H1 (cell line): ENCODE results near the gene MIEN1. TPM values are rescaled to one million over a fixed set of nuclear protein-coding genes. Genes with fewer than 3 reads are reported as not detected.

Experiments used
- CTCF ChIA-PET: fragments of 300-600 bp; sonication (Branson Sonifier 250); formaldehyde crosslinking; loops from one replicate; lab custom pipeline; 2021; ENCODE audit not compliant: partially characterized antibody; lab: Charles Lee
- POLR2A ChIA-PET: fragments of 300-600 bp; sonication (Branson Sonifier 250); formaldehyde crosslinking; loops from one replicate; lab custom pipeline; 2021; ENCODE audit warnings: inconsistent platforms; ENCODE audit not compliant: partially characterized antibody; lab: Charles Lee
- DNase-seq, 2 experiments: peaks; one replicate each; pipeline versions ENCODE4 v3.0.0 to v3.0.0-alpha.2; 2010 to 2022; ENCODE audit warnings: low spot score in 2 of 2, low read depth in 1 of 2, mixed read lengths in 1 of 2
- FAIRE-seq: peaks from 2 replicates; lab custom pipeline; 2011; peaks lifted over from hg19 to GRCh38; lab: Jason Lieb, UNC
- H2AFZ ChIP-seq: 2 replicates; pipeline ENCODE4 v1.8.1; 2012; ENCODE audit warnings: low read length, inconsistent platforms
- H2AK5ac ChIP-seq: 2 replicates; pipeline ENCODE4 v1.6.1; 2013; ENCODE audit warnings: low read depth, low read length
- H2BK120ac ChIP-seq: replicated peaks from 2 replicates; pipeline ENCODE3; 2013; ENCODE audit warnings: low read depth, low read length, inconsistent platforms
- H2BK12ac ChIP-seq: 2 replicates; pipeline ENCODE4 v1.6.1; 2013; ENCODE audit warnings: low read depth, low read length
- H2BK15ac ChIP-seq: 2 replicates; pipeline ENCODE4 v1.6.1; 2013; ENCODE audit warnings: low read length
- H2BK20ac ChIP-seq: 2 replicates; pipeline ENCODE4 v1.6.1; 2013; ENCODE audit warnings: low read length
- H2BK5ac ChIP-seq: 2 replicates; pipeline ENCODE4 v1.6.1; 2013; ENCODE audit warnings: low read depth, low read length
- H3K14ac ChIP-seq: 2 replicates; pipeline ENCODE4 v1.6.1; 2013; ENCODE audit warnings: inconsistent platforms; ENCODE audit not compliant: insufficient read length
- H3K18ac ChIP-seq: 2 replicates; pipeline ENCODE4 v1.6.1; 2013; ENCODE audit warnings: low read length; ENCODE audit errors: extremely low read depth
- H3K23ac ChIP-seq: 2 replicates; pipeline ENCODE4 v1.6.1; 2013; ENCODE audit warnings: inconsistent platforms; ENCODE audit not compliant: insufficient read length
- H3K23me2 ChIP-seq: 2 replicates; pipeline ENCODE4 v1.6.1; 2013; ENCODE audit warnings: low read depth, low read length
- H3K27ac ChIP-seq: 2 replicates; pipeline ENCODE4 v1.6.1; 2011; ENCODE audit warnings: low read depth, low read length, inconsistent platforms
- H3K27me3 ChIP-seq, 4 experiments: replicated peaks in 1 of 4; 1 replicate in 1 of 4; 2 replicates in 3 of 4; pipeline versions ENCODE4 v1.6.1 to v1.8.1; 2011 to 2013; ENCODE audit warnings: low read length in 3 of 4, mild to moderate bottlenecking in 3 of 4, inconsistent platforms in 2 of 4, mixed read lengths in 2 of 4, moderate library complexity in 1 of 4; ENCODE audit not compliant: control insufficient read depth in 3 of 4, insufficient read depth in 3 of 4; ENCODE audit errors: extremely low read depth in 1 of 4
- H3K36me3 ChIP-seq, 4 experiments: 2 replicates each; pipeline versions ENCODE4 v1.6.1 to v1.8.1; 2011 to 2013; ENCODE audit warnings: mild to moderate bottlenecking in 4 of 4, low read length in 3 of 4, moderate library complexity in 2 of 4, control low read depth in 1 of 4, inconsistent platforms in 1 of 4; ENCODE audit not compliant: insufficient read depth in 4 of 4, control insufficient read depth in 2 of 4
- H3K4ac ChIP-seq: replicated peaks from 2 replicates; pipeline ENCODE3; 2013; ENCODE audit warnings: low read length, low read depth, mixed read lengths, inconsistent platforms; ENCODE audit not compliant: insufficient read length
- H3K4me1 ChIP-seq, 4 experiments: replicated peaks in 1 of 4; 1 replicate in 1 of 4; 2 replicates in 3 of 4; pipeline versions ENCODE4 v1.6.1 to v1.8.1; 2011 to 2013; ENCODE audit warnings: low read length in 3 of 4, inconsistent platforms in 2 of 4, mixed read lengths in 1 of 4; ENCODE audit not compliant: insufficient read depth in 4 of 4, control insufficient read depth in 3 of 4
- H3K4me2 ChIP-seq, 2 experiments: 2 replicates each; pipeline versions ENCODE4 v1.6.1 to v1.8.1; 2011 to 2013; ENCODE audit warnings: low read depth in 2 of 2, low read length in 2 of 2, control low read depth in 1 of 2, inconsistent platforms in 1 of 2, mild to moderate bottlenecking in 1 of 2; ENCODE audit not compliant: insufficient read depth in 1 of 2
- H3K4me3 ChIP-seq, 4 experiments: fragments of 200-600, 300-600 bp in 1 of 4; sonication (generic), shearing (Covaris generic), sonication (Bioruptor Twin) in 1 of 4; 2 replicates each; pipeline versions ENCODE4 v1.5.1 to v1.8.1; 2011 to 2016; ENCODE audit warnings: low read length in 4 of 4, low read depth in 3 of 4, control low read depth in 2 of 4, inconsistent platforms in 2 of 4, mild to moderate bottlenecking in 2 of 4, mixed read lengths in 1 of 4, moderate library complexity in 1 of 4; ENCODE audit not compliant: insufficient read depth in 2 of 4; ENCODE audit errors: extremely low read depth in 1 of 4
- H3K56ac ChIP-seq: replicated peaks from 2 replicates; pipeline ENCODE3; 2013; ENCODE audit warnings: low read depth, mild to moderate bottlenecking, mixed read lengths, low read length, inconsistent platforms; ENCODE audit not compliant: insufficient read length
- H3K79me1 ChIP-seq: 2 replicates; pipeline ENCODE4 v1.6.1; 2013; ENCODE audit warnings: low read depth, low read length, control low read depth
- H3K79me2 ChIP-seq, 2 experiments: 2 replicates each; pipeline versions ENCODE4 v1.6.1 to v1.8.1; 2012 to 2013; ENCODE audit warnings: low read length in 2 of 2, mild to moderate bottlenecking in 2 of 2, inconsistent platforms in 1 of 2; ENCODE audit not compliant: insufficient read depth in 2 of 2, control insufficient read depth in 1 of 2
- H3K9ac ChIP-seq, 4 experiments: replicated peaks in 1 of 4; 1 replicate in 1 of 4; 2 replicates in 3 of 4; pipeline versions ENCODE4 v1.6.1 to v1.8.1; 2011 to 2013; ENCODE audit warnings: low read depth in 3 of 4, low read length in 3 of 4, control low read depth in 2 of 4, mild to moderate bottlenecking in 2 of 4, moderate library complexity in 2 of 4, inconsistent platforms in 1 of 4; ENCODE audit errors: extremely low read depth in 1 of 4
- H3K9me3 ChIP-seq, 2 experiments: 2 replicates each; pipeline versions ENCODE4 v1.6.1 to v1.8.1; 2012 to 2013; ENCODE audit warnings: mild to moderate bottlenecking in 2 of 2, moderate library complexity in 2 of 2, control low read depth in 1 of 2, inconsistent platforms in 1 of 2, low read depth in 1 of 2, low read length in 1 of 2, mixed read lengths in 1 of 2; ENCODE audit not compliant: insufficient read depth in 2 of 2
- H4K20me1 ChIP-seq, 2 experiments: replicated peaks in 1 of 2; 2 replicates each; pipeline versions ENCODE3 to v1.8.1; 2011 to 2013; ENCODE audit warnings: inconsistent platforms in 2 of 2, low read length in 2 of 2, mild to moderate bottlenecking in 1 of 2; ENCODE audit not compliant: insufficient read depth in 2 of 2, control insufficient read depth in 1 of 2
- H4K5ac ChIP-seq: 2 replicates; pipeline ENCODE4 v1.6.1; 2013; ENCODE audit warnings: low read length, low read depth, mixed read lengths, inconsistent platforms; ENCODE audit not compliant: insufficient read length
- H4K8ac ChIP-seq: 2 replicates; pipeline ENCODE4 v1.8.0; 2013; ENCODE audit warnings: mild to moderate bottlenecking, moderate library complexity, low read length, inconsistent platforms; ENCODE audit not compliant: insufficient read depth; ENCODE audit errors: extremely low read depth
- H4K91ac ChIP-seq: replicated peaks from 2 replicates; pipeline ENCODE3; 2013; ENCODE audit warnings: low read length, mixed read lengths, inconsistent platforms; ENCODE audit not compliant: insufficient read length
- CTCF ChIP-seq, 3 experiments: IDR thresholded peaks; 1 replicate in 2 of 3; 2 replicates in 1 of 3; pipeline versions ENCODE4 v1.5.1 to v1.6.1; 2011; ENCODE audit warnings: low read length in 3 of 3, mild to moderate bottlenecking in 3 of 3, inconsistent platforms in 2 of 3, low read depth in 1 of 3, moderate library complexity in 1 of 3; ENCODE audit not compliant: insufficient read depth in 1 of 3; ENCODE audit errors: control extremely low read depth in 1 of 3
- HDAC6 ChIP-seq: IDR thresholded peaks from one replicate; pipeline ENCODE4 v1.7.1; 2012; ENCODE audit warnings: low read depth, mild to moderate bottlenecking, inconsistent platforms, low read length, moderate library complexity
- PHF8 ChIP-seq: fragments of 200-600 bp; sonication (generic); conservative IDR thresholded peaks from 2 replicates; pipeline ENCODE4 v1.7.1; 2012; ENCODE audit warnings: low read depth, mild to moderate bottlenecking, inconsistent platforms, low read length, moderate library complexity
- POU5F1 ChIP-seq: IDR thresholded peaks from 2 replicates; pipeline ENCODE4 v1.6.1; 2011; ENCODE audit warnings: low read depth, mild to moderate bottlenecking, low read length, moderate library complexity
- RNF2 ChIP-seq: fragments of 200-900, 300-1000 bp; sonication (generic); IDR thresholded peaks from 2 replicates; pipeline ENCODE4 v1.7.1; 2016; ENCODE audit warnings: borderline replicate concordance, low read depth, mild to moderate bottlenecking, antibody characterized with exemption, low read length; ENCODE audit not compliant: poor library complexity, severe bottlenecking; ENCODE audit errors: missing control alignments
- SUZ12 ChIP-seq: fragments of 200-600 bp; sonication (generic); IDR thresholded peaks from 2 replicates; pipeline ENCODE4 v1.6.1; 2012; ENCODE audit warnings: mild to moderate bottlenecking, inconsistent platforms, low read length, moderate library complexity, mixed read lengths
- WGBS, 2 experiments: shearing (Covaris generic) in 1 of 2; methylation state at CpG; one replicate each; pipeline versions ENCODE4 v1.1.6 to v1.1.7; 2013 to 2015; ENCODE audit warnings: low lambda C conversion rate in 2 of 2, mixed read lengths in 2 of 2, inconsistent platforms in 1 of 2, low coverage in 1 of 2, missing lambda C conversion rate in 1 of 2; ENCODE audit not compliant: insufficient replicate concordance in 2 of 2, insufficient coverage in 1 of 2, insufficient read length in 1 of 2; ENCODE audit errors: extremely low coverage in 1 of 2, missing lambda C conversion rate in 1 of 2; 5-methylcytosine and 5-hydroxymethylcytosine counted together
- polyA plus RNA-seq, 7 experiments: library from polyadenylated mRNA; depleted of rRNA in 3 of 7; stranded (reverse) in 5 of 7; unstranded in 2 of 7; fragments of >200 nt in 5 of 7; fragments of 200-250 nt in 2 of 7; gene quantifications; 1 replicate in 5 of 7; 2 replicates in 1 of 7; 4 replicates in 1 of 7; pipeline versions ENCODE4 v1.2.1 to v1.2.3, GENCODE V29; 2011 to 2013; ENCODE audit warnings: missing spikeins in 2 of 7, mixed read lengths in 2 of 7
- total RNA-seq: library from RNA; stranded (reverse); fragmentation: NEBNext Ultra II Directional; extraction: Animal tissue kit (Norgen Biotek cat#: 25700); gene quantifications from 2 replicates; pipeline ENCODE4 v1.2.1, GENCODE V29; 2021

MIEN1 gene
- total and polyA plus RNA-seq, 2 of the 8 experiments (the other 6 are each of a cell fraction or from before 2014, with no cell fraction given) = 29.6 to 54.9 TPM

GRCh38 chr17:39754161-39754957 is 24.0 kb upstream of the MIEN1 start:
- Histone ChIP-seq H3K4ac (peak overlapping the region; percentile 87), H2BK5ac (peak overlapping the region; percentile 84; the same call in 1 of the 2 replicates), H2AFZ (no peak overlapping the region), H3K4me2 (peak overlapping the region; percentile 20 to 98), H3K14ac (no peak overlapping the region), H4K91ac (peak overlapping the region; percentile 91), H3K18ac (peak overlapping the region; percentile 95), H3K79me1 (no peaks in the 10 kb centered on the region; the same call in 1 of the 2 replicates), H2BK20ac (no peak overlapping the region), H2BK15ac (0 out of 2 replicates have a peak overlapping the region, but pooled peaks have one; percentile 46), H3K27me3 (peaks cover 0 to 3% (median 2%) of the 10 kb centered on the region in 4 experiments; a peak in 2 of 7 replicates), H3K79me2 (no peaks in the 10 kb centered on the region), H4K8ac (peak overlapping the region; percentile 97), H3K9ac (peak overlapping the region in 3 of 4 experiments; percentile 49 to 67 (median 64); a peak in 5 of 7 replicates), H3K56ac (no peak overlapping the region), H3K23ac (no peak overlapping the region), H3K4me1 (peaks cover 9 to 29% (median 21%) of the 10 kb centered on the region in 4 experiments), H3K23me2 (peaks cover 10% of the 10 kb centered on the region; the same call in 1 of the 2 replicates), H3K4me3 (peak overlapping the region; percentile 30 to 82 (median 74)), H4K20me1 (no peaks in the 10 kb centered on the region), H3K9me3 (no peaks in the 10 kb centered on the region), H2BK120ac (no peak overlapping the region), H3K27ac (no peak overlapping the region), H4K5ac (peak overlapping the region; percentile 72), H2AK5ac (no peak overlapping the region), H2BK12ac (no peak overlapping the region; the same call in 1 of the 2 replicates), H3K36me3 (no peaks in the 10 kb centered on the region)
- WGBS, 2 experiments = 3% methylated on average over 54 of the region's 91 CpGs; no CpG with 5 or more reads in 1 of the 2 experiments
- POLR2A ChIA-PET = interaction anchor here (0.6 to 8.1 kb wide), 8 partner anchors 15 to 124 kb away, joined by 3 to 54 read pairs (median 3); partner anchors contain the start of genes ERBB2 and MIEN1
- FAIRE-seq (no peak), DNase-seq (peak in 1 of 2 experiments; percentile 96)
- CTCF ChIA-PET = interaction anchor here (0.7 to 8.2 kb wide), 23 partner anchors 10 to 560 kb away, joined by 3 to 102 read pairs (median 5); partner anchors contain the start of genes ERBB2, MIEN1, PGAP3 and PNMT
- TF ChIP-seq POU5F1 (no peak), RNF2 (no peak), HDAC6 (no peak), SUZ12 (no peak; the same call in 1 of the 2 replicates), CTCF (IDR thresholded peaks at IDR 0.05; ENCODE audit: control extremely low read depth in 1 of 3, insufficient read depth in 1 of 3, low read depth in 1 of 3, low read length in 3 of 3) (peak; percentile 81 to 89 (median 89)), PHF8 (0 out of 2 replicates have a peak, but pooled peaks have one; percentile 18)
